HCT116 (cell line): Measurements from ENCODE around the gene PAEP. TPM values are rescaled to one million over a fixed set of nuclear protein-coding genes. Genes with fewer than 3 reads are reported as not detected.

Experiments
- ATAC-seq: fragments of 200-7000 bp; cut with Tn5 transposase; 2 replicates; pipeline ENCODE4 v1.9.1; 2020; ENCODE audit warnings: mild to moderate bottlenecking, moderate library complexity
- BruUV-seq: library from RNA; stranded (reverse); fragments of 400-500 nt; replicated peaks from 2 replicates; lab custom pipeline; 2021; lab: Mats Ljungman, UMichigan
- CTCF ChIA-PET: fragments of 300-600 bp; sonication (Branson Sonifier 250); formaldehyde crosslinking; loops from one replicate; lab custom pipeline; 2021; ENCODE audit warnings: antibody characterized with exemption; lab: Charles Lee
- POLR2A ChIA-PET: fragments of 300-600, 350-600 bp; sonication (Branson Sonifier 250); formaldehyde crosslinking; loops from one replicate; lab custom pipeline; 2021; ENCODE audit warnings: antibody characterized with exemption; lab: Charles Lee
- RAD21 ChIA-PET, 2 experiments: fragments of 300-600 bp; sonication (Branson Sonifier 250); formaldehyde crosslinking; loops; one replicate each; lab custom pipeline; 2023; ENCODE audit warnings: low total read pairs in 2 of 2; ENCODE audit not compliant: uncharacterized antibody in 2 of 2, unreplicated experiment in 2 of 2, low non-redundant PET in 1 of 2; lab: Charles Lee
- DNase-seq: peaks from one replicate; pipeline ENCODE4 v3.0.0-alpha.2; 2010; ENCODE audit warnings: low read depth, low spot score
- H2AFZ ChIP-seq: fragments of 200-600 bp; shearing (Covaris generic), sonication (generic); 2 replicates; pipeline ENCODE4 v1.6.1; 2017; ENCODE audit warnings: low read depth, mixed run types, mixed read lengths, antibody characterized with exemption, low read length; ENCODE audit not compliant: poor library complexity, severe bottlenecking
- H3K27ac ChIP-seq: 2 replicates; pipeline ENCODE4 v1.5.1; 2012; ENCODE audit warnings: low read depth, low read length
- H3K27me3 ChIP-seq: fragments of 200-600 bp; sonication (generic); 2 replicates; pipeline ENCODE4 v1.6.1; 2016; ENCODE audit warnings: mixed run types, low read length, mixed read lengths; ENCODE audit not compliant: insufficient read depth
- H3K36me3 ChIP-seq, 2 experiments: fragments of 200-500 bp in 1 of 2; fragments of 200-600 bp in 1 of 2; sonication (Bioruptor generic) in 1 of 2; sonication (generic) in 1 of 2; 2 replicates each; pipeline versions ENCODE4 v1.5.1 to v1.6.1; 2014 to 2016; ENCODE audit warnings: low read length in 2 of 2, inconsistent platforms in 1 of 2, mixed read lengths in 1 of 2, mixed run types in 1 of 2; ENCODE audit not compliant: insufficient read depth in 2 of 2, control insufficient read depth in 1 of 2
- H3K4me1 ChIP-seq, 2 experiments: fragments of 200-600 bp in 1 of 2; sonication (generic) in 1 of 2; 2 replicates each; pipeline versions ENCODE4 v1.5.1 to v1.6.1; 2012 to 2017; ENCODE audit warnings: low read length in 2 of 2, inconsistent platforms in 1 of 2, mild to moderate bottlenecking in 1 of 2, mixed read lengths in 1 of 2, mixed run types in 1 of 2, moderate library complexity in 1 of 2; ENCODE audit not compliant: insufficient read depth in 2 of 2, control insufficient read depth in 1 of 2
- H3K4me2 ChIP-seq: fragments of 200-600 bp; sonication (generic); 2 replicates; pipeline ENCODE4 v1.6.1; 2017; ENCODE audit warnings: mixed run types, low read length, mixed read lengths
- H3K4me3 ChIP-seq, 2 experiments: fragments of 200-600 bp in 1 of 2; sonication (generic) in 1 of 2; replicated peaks in 1 of 2; 2 replicates each; pipeline ENCODE4 v1.5.1; 2011 to 2016; ENCODE audit warnings: low read length in 2 of 2, control low read depth in 1 of 2, low read depth in 1 of 2, mild to moderate bottlenecking in 1 of 2, mixed read lengths in 1 of 2, mixed run types in 1 of 2
- H3K79me2 ChIP-seq: fragments of 200-600 bp; sonication (generic); 2 replicates; pipeline ENCODE4 v1.6.1; 2017; ENCODE audit warnings: mild to moderate bottlenecking, mixed run types, low read length, moderate library complexity, mixed read lengths; ENCODE audit not compliant: insufficient read depth
- H3K9ac ChIP-seq: fragments of 200-600 bp; sonication (generic); 2 replicates; pipeline ENCODE4 v1.6.1; 2016; ENCODE audit warnings: low read length, mixed read lengths
- H3K9me2 ChIP-seq: fragments of 200-600 bp; sonication (generic), shearing (Covaris generic); 2 replicates; pipeline ENCODE4 v1.6.1; 2017; ENCODE audit warnings: mixed run types, mild to moderate bottlenecking, moderate library complexity; ENCODE audit not compliant: insufficient read depth
- H3K9me3 ChIP-seq, 2 experiments: fragments of 200-500 bp in 1 of 2; fragments of 200-600 bp in 1 of 2; sonication (Bioruptor generic) in 1 of 2; sonication (generic) in 1 of 2; 2 replicates each; pipeline ENCODE4 v1.6.1; 2014 to 2017; ENCODE audit warnings: low read length in 2 of 2, mixed read lengths in 2 of 2, inconsistent platforms in 1 of 2, low read depth in 1 of 2, mild to moderate bottlenecking in 1 of 2, mixed run types in 1 of 2, moderate library complexity in 1 of 2; ENCODE audit not compliant: control insufficient read depth in 1 of 2, insufficient read depth in 1 of 2
- H4K20me1 ChIP-seq: fragments of 200-600 bp; sonication (generic), shearing (Covaris generic); 2 replicates; pipeline ENCODE4 v1.6.1; 2017; ENCODE audit warnings: mixed run types, mild to moderate bottlenecking, moderate library complexity; ENCODE audit not compliant: insufficient read depth
- CBX3 ChIP-seq: IDR thresholded peaks from 2 replicates; pipeline ENCODE4 v1.6.1; 2012; ENCODE audit warnings: low read depth
- EGR1 ChIP-seq: IDR thresholded peaks from 2 replicates; pipeline ENCODE4 v1.6.1; 2012; ENCODE audit warnings: low read depth
- ELF1 ChIP-seq: IDR thresholded peaks from 2 replicates; pipeline ENCODE4 v1.6.1; 2012; ENCODE audit warnings: low read depth, borderline replicate concordance
- POLR2AphosphoS5 ChIP-seq: IDR thresholded peaks from 2 replicates; pipeline ENCODE4 v1.6.1; 2011; ENCODE audit warnings: mild to moderate bottlenecking, low read depth, low read length, moderate library complexity
- RAD21 ChIP-seq: IDR thresholded peaks from 2 replicates; pipeline ENCODE4 v1.6.1; 2012; ENCODE audit warnings: low read depth, mild to moderate bottlenecking
- SP1 ChIP-seq: IDR thresholded peaks from 2 replicates; pipeline ENCODE4 v1.6.1; 2012; ENCODE audit warnings: low read depth
- TCF7L2 ChIP-seq: IDR thresholded peaks from 2 replicates; pipeline ENCODE4 v1.7.0; 2011; ENCODE audit warnings: borderline replicate concordance, inconsistent platforms; ENCODE audit not compliant: insufficient read depth, insufficient read length; ENCODE audit errors: extremely low read depth
- YY1 ChIP-seq: IDR thresholded peaks from 2 replicates; pipeline ENCODE4 v1.6.1; 2011; ENCODE audit warnings: low read length, low read depth, moderate library complexity, mild to moderate bottlenecking; ENCODE audit not compliant: insufficient replicate concordance; ENCODE audit errors: extremely low read depth
- ZFX ChIP-seq: fragments of 450-650 bp; IDR thresholded peaks from 2 replicates; pipeline ENCODE4 v1.6.1; 2017
- ZNF274 ChIP-seq: fragments of 200-500 bp; sonication (Bioruptor generic); IDR thresholded peaks from 2 replicates; pipeline ENCODE4 v1.6.1; 2014; ENCODE audit warnings: mild to moderate bottlenecking, low read depth, low read length, inconsistent platforms
- intact Hi-C: fragments of 100-400 bp; cut with micrococcal nuclease; formaldehyde crosslinking; loops from 2 replicates; pipeline ENCODE4 v1.10.0; 2022
- total RNA-seq: library from RNA; stranded (reverse); gene quantifications from one replicate; pipeline ENCODE4 v1.2.1, GENCODE V29; 2021; ENCODE audit not compliant: unreplicated experiment
- TF ChIP-seq, protein P1 (sequence below): IDR thresholded peaks from 2 replicates; pipeline ENCODE4 v1.6.1; 2012; ENCODE audit warnings: low read depth
- TF ChIP-seq, protein P2 (sequence below): IDR thresholded peaks from 2 replicates; pipeline ENCODE4 v1.6.1; 2012
- TF ChIP-seq, protein P3 (sequence below): IDR thresholded peaks from 2 replicates; pipeline ENCODE4 v1.6.1; 2012

PAEP gene
- total RNA-seq, 1 experiment from 2014 or later = not detected

DNA sequence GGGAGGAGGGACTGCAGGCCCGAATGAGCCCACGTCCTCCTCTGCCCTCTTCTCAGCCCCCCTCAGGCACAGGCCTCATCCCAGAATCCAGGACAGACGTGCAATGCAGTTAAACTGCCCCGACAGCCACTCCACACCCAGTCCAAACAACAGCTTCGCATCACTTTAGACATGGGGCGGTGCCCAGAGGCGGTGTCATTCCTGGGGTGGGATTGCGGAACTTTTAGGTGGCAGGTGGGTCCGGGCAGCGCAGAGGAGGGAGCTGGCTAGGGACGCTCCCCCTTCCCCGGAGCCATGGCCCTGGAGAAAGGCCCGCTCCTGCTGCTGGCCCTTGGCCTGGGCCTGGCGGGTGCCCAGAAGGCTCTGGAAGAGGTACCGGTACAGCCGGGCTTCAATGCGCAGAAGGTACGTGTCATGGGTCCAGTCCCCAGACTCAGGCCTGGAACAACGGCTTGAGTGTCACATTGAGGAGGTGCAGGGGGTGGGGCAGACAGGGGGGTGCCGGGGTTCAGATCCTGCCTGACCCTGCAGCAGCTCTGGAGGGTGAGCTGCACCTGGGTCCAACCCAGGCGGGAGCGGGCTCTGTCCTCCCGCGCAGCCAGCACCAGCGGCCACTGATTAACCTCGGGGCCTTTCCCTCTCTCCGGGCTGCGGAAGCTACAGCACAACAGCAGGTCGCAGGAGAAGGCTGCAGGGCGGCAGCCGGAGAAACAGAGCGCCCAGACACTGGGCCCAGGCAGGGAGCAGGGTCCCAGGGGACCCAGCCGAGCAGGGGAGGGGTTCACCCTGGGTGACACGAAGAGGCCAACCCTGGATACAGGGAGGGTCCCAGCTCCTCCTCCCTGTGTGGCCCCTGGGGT is 52.6 kb downstream of the PAEP start:
- Histone ChIP-seq H3K79me2 (no peaks in the 10 kb centered on the region), H3K4me2 (no peak overlapping the region), H3K9me3 (no peaks in the 10 kb centered on the region), H3K4me1 (no peaks in the 10 kb centered on the region), H4K20me1 (no peaks in the 10 kb centered on the region)
- DNase-seq = no peak
- no TSS peak for BruUV-seq
- CTCF ChIA-PET = no interaction called here
- intact Hi-C loops = no loop called here
- no peak for TF ChIP-seq YY1
- TF ChIP-seq CBX3 = no peak
- TF ChIP-seq, protein P1, sequence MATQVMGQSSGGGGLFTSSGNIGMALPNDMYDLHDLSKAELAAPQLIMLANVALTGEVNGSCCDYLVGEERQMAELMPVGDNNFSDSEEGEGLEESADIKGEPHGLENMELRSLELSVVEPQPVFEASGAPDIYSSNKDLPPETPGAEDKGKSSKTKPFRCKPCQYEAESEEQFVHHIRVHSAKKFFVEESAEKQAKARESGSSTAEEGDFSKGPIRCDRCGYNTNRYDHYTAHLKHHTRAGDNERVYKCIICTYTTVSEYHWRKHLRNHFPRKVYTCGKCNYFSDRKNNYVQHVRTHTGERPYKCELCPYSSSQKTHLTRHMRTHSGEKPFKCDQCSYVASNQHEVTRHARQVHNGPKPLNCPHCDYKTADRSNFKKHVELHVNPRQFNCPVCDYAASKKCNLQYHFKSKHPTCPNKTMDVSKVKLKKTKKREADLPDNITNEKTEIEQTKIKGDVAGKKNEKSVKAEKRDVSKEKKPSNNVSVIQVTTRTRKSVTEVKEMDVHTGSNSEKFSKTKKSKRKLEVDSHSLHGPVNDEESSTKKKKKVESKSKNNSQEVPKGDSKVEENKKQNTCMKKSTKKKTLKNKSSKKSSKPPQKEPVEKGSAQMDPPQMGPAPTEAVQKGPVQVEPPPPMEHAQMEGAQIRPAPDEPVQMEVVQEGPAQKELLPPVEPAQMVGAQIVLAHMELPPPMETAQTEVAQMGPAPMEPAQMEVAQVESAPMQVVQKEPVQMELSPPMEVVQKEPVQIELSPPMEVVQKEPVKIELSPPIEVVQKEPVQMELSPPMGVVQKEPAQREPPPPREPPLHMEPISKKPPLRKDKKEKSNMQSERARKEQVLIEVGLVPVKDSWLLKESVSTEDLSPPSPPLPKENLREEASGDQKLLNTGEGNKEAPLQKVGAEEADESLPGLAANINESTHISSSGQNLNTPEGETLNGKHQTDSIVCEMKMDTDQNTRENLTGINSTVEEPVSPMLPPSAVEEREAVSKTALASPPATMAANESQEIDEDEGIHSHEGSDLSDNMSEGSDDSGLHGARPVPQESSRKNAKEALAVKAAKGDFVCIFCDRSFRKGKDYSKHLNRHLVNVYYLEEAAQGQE = no peak
- TF ChIP-seq ZNF274 = no peak
- no peak for TF ChIP-seq TCF7L2
- TF ChIP-seq EGR1 = no peak
- no peak for TF ChIP-seq SP1
- TF ChIP-seq, protein P2, sequence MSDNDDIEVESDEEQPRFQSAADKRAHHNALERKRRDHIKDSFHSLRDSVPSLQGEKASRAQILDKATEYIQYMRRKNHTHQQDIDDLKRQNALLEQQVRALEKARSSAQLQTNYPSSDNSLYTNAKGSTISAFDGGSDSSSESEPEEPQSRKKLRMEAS = no peak
- TF ChIP-seq, protein P3, sequence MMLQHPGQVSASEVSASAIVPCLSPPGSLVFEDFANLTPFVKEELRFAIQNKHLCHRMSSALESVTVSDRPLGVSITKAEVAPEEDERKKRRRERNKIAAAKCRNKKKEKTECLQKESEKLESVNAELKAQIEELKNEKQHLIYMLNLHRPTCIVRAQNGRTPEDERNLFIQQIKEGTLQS = no peak
- no peak for TF ChIP-seq POLR2AphosphoS5
- TF ChIP-seq RAD21 = no peak
- TF ChIP-seq ZFX = no peak
- no peak for TF ChIP-seq ELF1
- TF ChIP-seq, all 23 proteins: peak for 0
- H3K9ac ChIP-seq = no peak overlapping the region
- ChIA-PET POLR2A (interaction anchor here (0.5 kb wide), 1 partner anchor 72 kb away, joined by 6 read pairs; no protein-coding TSS in a partner anchor), RAD21 (no interaction called here)
- H3K4me3 ChIP-seq = no peak overlapping the region
- H3K9me2 ChIP-seq = no peaks in the 10 kb centered on the region
- H3K27ac ChIP-seq = no peak overlapping the region
- H3K27me3 ChIP-seq = no peaks in the 10 kb centered on the region
- no peak for ATAC-seq
- no peaks in the 10 kb centered on the region for H3K36me3 ChIP-seq
- H2AFZ ChIP-seq = no peak overlapping the region
